Cardiac fibroblast (primary cell): Measurements from ENCODE around the gene GPR158.
A peak's percentile ranks its signal among the peaks of the same experiment; 100 is the strongest.

Experiments
- DNase-seq, 2 donors: peaks; one replicate each; pipeline versions ENCODE4 v3.0.0 to v3.0.0-alpha.2; 2010; ENCODE audit warnings: low read depth in 2 of 2
- H3K4me3 ChIP-seq, 2 donors: replicated peaks in 1 of 2; 1 replicate in 1 of 2; 2 replicates in 1 of 2; pipeline ENCODE4 v1.5.1; 2011; ENCODE audit warnings: low read depth in 2 of 2, low read length in 2 of 2, mild to moderate bottlenecking in 2 of 2, moderate library complexity in 1 of 2
- TF ChIP-seq, protein P1 (sequence below): IDR thresholded peaks from one replicate; pipeline ENCODE4 v1.5.1; 2011; ENCODE audit warnings: low read depth, mild to moderate bottlenecking, low read length, inconsistent platforms

Gene GPR158

DNA sequence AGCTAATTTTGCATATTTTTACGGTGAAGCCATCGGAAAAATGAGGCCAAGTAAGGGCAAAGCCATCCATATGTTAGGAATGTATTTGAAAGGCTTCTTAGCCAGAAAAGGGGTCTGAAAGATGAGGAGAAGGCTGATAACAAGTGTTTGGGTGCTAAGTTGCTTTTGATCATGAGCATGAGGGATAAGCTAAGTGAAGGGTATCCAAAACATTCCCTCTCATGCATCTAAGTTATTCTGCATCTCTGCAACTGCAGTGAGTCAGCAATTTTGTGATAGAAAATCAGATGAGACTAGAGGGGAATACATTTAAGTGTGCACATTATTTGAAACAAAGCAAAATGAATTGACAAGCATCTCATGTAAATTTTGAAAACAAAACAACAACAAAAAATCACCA, 282.8 kb downstream of the GPR158 start:
- H3K4me3 ChIP-seq, result no peak overlapping the region
- TF ChIP-seq, protein P1, sequence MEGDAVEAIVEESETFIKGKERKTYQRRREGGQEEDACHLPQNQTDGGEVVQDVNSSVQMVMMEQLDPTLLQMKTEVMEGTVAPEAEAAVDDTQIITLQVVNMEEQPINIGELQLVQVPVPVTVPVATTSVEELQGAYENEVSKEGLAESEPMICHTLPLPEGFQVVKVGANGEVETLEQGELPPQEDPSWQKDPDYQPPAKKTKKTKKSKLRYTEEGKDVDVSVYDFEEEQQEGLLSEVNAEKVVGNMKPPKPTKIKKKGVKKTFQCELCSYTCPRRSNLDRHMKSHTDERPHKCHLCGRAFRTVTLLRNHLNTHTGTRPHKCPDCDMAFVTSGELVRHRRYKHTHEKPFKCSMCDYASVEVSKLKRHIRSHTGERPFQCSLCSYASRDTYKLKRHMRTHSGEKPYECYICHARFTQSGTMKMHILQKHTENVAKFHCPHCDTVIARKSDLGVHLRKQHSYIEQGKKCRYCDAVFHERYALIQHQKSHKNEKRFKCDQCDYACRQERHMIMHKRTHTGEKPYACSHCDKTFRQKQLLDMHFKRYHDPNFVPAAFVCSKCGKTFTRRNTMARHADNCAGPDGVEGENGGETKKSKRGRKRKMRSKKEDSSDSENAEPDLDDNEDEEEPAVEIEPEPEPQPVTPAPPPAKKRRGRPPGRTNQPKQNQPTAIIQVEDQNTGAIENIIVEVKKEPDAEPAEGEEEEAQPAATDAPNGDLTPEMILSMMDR, result no peak
- peak; percentile 4 to 69 for DNase-seq

DNA sequence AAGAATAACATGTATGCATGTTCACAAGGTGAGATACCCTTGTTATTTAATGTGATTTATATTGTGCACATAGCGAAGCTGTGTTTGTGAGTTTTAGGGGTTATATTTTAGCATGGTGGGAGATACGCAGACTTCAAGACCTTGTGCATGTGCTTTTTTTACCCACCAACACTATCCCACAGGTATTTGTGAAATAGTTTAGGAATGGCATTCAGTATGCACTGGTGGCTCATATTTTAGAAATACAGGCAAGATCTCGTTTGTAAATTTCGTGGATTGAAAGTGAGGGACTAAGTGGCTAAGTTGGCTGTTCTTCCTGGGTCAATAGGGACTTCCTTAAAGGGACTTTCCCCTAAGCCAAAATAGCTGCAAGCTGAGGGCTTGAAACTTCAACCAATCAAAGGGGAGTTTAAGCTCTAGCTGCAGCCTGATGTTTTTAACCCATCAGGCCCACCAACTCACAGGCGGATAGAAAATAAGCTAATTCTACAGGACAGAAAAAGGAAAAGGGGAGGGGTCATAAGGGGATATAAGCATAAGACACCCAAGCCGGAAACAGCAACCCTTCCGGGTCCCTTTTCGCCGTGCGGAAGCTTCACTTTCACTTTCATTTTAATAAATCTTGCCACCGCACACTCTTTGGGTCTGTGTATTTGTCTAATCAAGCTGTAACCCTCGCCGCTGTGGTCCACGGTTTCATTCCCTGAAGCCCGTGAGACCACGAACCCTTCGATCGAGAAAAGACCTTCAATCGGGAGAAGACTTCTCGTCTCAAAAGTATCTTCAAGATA, 291.0 kb downstream of the GPR158 start:
- TF ChIP-seq, protein P1, result no peak

DNA sequence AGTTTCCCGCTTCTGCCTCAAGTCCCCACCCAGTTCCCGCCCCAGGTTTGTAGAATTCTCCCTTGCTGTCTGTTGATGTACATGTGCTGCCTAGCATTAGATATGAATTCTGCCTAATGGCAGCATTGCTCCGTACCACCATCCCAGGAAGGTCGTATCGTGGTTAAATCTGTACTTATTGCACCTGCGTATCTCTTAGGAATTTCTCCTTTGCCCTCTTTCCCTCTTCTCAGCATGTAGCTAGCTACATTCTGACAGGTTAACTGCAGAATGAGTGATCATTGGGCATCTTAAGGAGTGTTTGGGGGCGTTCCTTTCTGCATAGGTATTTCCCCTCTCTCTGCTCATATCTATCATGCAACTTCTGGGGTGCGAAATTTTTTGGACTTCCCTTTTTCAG, 293.1 kb downstream of the GPR158 start:
- no peak overlapping the region for H3K4me3 ChIP-seq
- TF ChIP-seq, protein P1, result no peak
- no peak for DNase-seq

More for the DNA sequence above, 291.0 kb downstream of the GPR158 start:
- no peak overlapping the region for H3K4me3 ChIP-seq
- DNase-seq, result no peak

DNA sequence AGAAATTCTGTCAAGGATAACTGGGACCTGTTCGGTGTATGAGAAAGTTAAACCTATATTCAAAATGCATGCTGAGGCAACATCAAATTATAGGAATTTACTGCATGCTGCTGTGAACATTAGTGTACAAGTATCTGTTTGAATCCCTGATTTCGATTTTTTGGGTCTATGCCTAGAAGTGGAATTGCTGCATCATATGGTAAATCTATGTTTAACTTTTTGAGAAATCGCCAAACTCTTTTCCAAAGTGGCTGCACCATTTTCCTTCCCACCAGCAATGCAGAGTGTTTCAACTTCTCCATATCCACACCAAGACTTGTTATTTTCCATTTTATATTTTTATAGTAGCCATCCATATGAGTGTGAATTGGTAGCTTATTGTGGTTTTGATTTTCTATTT, 306.7 kb downstream of the GPR158 start:
- TF ChIP-seq, protein P1, result no peak
- no peak overlapping the region for H3K4me3 ChIP-seq
- no peak for DNase-seq

DNA sequence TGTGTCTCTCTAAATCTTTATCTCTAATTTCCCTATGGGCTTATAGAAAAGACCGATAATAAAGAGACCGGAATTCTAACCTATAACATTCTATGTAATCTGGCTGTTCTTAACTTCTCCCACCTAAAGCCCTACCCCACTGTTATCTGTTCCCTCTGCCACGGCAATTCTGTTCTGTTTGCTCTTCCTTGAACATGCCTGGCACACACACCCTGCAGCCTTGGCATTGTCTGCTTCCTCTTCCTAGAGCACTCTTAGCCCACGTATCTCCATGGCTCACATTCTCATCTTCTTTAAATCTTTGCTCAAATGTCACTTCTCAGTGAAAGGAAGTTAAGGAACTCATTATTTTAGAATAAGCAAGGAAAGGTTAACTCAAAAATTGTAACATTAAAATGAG, 309.2 kb downstream of the GPR158 start:
- no peak overlapping the region for H3K4me3 ChIP-seq
- TF ChIP-seq, protein P1, result no peak
- DNase-seq, result no peak

DNA sequence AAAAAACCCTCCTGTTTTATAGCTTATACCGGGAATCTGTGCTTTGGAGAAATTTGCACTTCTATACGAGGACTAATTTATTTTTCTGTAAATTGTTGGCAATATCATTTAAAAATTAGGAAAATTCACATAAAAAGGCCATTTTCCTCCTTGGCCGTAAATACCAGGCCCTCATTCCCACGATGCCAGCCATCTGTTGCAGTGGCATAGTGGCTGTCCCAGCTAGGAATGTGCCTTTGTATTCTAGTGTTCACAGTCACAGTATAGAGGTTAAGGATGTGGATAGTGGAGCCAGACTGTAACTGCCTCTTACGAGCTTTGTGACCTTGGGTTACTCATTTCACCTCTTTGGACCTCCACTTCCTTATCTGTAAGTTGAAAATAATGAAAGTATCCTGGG, 312.5 kb downstream of the GPR158 start:
- TF ChIP-seq, protein P1, result no peak
- no peak for DNase-seq
- no peak overlapping the region for H3K4me3 ChIP-seq

DNA sequence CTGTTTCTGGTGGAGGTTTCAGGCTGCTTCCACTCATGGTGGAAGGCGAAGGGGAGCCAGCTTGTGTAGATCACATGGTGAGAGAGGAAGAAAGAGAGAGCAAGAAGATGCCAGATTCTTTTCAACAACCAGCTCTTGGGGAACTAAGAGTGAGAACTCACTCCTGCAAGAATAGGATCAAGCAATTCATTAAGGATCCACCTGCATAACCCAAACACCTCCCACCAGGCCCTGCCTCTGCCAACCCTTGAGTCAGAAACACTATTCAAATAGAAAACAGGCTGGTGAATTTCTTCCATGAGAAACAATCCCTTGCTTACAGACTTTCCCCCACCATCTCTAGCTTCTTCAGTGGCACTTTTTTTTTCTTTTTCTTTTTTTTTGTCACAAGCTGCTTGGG, 317.2 kb downstream of the GPR158 start:
- no peak for DNase-seq
- H3K4me3 ChIP-seq, result no peak overlapping the region
- TF ChIP-seq, protein P1, result no peak
